GM19238 (cell line): Measurements from ENCODE around the gene ARF1.

ENCODE experiments used
- DNase-seq: peaks from one replicate; pipeline ENCODE4 v3.0.0; 2011; ENCODE audit warnings: low spot score; ENCODE audit not compliant: insufficient read length

The ARF1 gene

DNA sequence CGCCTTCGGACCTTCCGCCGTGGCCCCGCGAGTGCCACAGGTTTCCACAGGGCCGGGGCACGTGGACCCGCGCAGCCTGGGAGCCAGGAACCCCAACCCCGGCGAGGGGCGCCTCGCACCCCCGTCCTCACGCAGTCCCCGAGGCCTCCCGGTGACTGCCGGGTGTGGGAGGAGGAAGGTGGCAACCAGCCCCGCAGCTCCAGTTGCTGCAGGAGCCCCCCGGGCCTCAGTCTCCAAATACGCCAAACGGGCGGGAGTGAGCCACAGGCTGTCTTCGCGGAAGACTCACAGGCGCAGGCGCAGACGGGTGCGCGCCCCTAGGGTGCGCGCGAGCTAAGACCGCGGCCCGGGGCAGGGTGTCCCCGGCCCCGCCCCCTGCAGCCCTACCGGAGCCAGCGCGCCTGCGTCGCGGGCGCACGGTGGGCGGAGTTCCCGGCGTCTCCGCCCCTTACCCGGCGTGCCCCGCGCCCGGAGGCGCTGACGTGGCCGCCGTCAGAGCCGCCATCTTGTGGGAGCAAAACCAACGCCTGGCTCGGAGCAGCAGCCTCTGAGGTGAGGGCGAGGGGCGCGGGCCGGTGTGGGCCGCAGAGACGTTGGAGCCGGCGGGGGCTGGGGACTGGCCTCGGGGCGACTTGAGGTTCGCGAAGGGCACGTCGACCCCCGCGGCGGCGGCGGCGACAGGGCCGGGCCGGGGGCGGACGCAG, at the start of gene ARF1:
ARF1 (plus strand) TSS at position 495 of the 704 bp plus-strand sequence. CDS start 14,407 bp downstream, outside the sequence.
- DNase-seq = peak; percentile 99

DNA sequence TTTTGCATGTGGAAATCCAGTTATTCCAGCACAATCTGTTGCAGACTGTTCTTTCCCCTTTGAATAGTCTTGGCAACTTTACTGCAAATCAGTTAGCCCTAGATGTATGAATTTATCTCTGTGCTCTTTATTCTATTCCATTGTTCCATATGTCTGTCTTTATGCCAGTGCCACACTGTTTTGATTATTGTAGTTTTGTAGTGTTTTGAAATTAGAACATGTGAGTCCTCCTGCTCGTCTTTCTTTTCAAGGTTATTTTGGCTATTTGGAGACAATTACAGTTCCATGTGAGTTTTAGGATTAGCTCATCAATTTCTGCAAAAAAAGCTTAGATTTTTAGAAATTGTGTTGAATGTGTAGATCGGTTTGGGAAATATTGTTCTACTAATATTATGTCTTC, 49.1 kb upstream of the ARF1 start:
- DNase-seq = no peak

- no peak for DNase-seq
These were observed 47.3 kb upstream of the ARF1 start for GRCh38 chr1:228034954-228035837.

- no peak for DNase-seq
These were observed 46.7 kb upstream of the ARF1 start for GRCh38 chr1:228035844-228036243.

DNA sequence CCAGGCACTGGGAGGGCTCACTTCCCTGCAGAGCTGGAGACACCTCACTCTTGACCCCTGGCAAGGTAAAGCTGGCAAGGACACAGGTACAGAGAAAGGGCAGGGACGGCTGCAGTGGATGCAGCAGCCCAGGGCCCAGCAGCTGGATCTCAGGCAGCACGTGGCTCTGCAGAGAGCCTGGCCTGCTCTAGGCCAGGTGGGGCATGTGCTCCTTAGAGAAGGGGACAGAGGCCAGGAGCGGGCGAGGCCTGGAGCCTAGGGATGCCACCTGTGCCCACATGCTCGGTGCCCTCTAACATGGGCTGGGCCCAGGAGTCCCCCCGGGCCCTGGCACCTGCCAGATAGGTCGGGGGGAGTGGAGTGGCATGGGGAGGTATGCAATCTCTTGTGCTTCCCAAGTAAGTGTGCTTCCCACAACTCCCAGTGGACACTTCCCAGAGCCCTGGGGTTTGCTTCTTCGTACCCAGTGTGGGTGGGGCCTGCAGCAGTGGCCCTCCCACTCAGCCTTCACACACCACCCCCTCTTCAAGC, 45.7 kb upstream of the ARF1 start:
- DNase-seq = no peak

- DNase-seq = peak; percentile 54
These were observed 44.8 kb upstream of the ARF1 start for GRCh38 chr1:228037401-228038386.

GRCh38 chr1:228038387-228039005, 44.0 kb upstream of the ARF1 start:
- no peak for DNase-seq

GRCh38 chr1:228039006-228039903, 43.3 kb upstream of the ARF1 start:
- DNase-seq = no peak

GRCh38 chr1:228039986-228040385, 42.5 kb upstream of the ARF1 start:
- DNase-seq = no peak

DNA sequence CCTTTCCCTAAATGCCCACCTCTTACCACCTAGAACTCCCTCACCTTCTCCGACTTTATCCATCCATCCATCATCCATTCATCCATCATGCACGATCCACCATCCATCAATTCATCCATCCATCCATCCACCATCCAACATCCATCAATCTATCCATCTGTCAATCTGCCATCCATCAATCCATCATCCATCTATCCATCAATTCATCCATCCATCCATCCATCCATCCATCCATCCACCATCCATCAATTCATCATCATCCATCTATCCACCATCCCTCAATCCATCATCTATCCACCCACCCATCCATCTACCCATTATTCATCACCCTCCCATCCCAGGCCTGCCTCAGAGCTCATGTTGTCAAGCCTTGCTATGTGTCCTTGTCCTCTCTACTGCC, 41.2 kb upstream of the ARF1 start:
- no peak for DNase-seq

DNA sequence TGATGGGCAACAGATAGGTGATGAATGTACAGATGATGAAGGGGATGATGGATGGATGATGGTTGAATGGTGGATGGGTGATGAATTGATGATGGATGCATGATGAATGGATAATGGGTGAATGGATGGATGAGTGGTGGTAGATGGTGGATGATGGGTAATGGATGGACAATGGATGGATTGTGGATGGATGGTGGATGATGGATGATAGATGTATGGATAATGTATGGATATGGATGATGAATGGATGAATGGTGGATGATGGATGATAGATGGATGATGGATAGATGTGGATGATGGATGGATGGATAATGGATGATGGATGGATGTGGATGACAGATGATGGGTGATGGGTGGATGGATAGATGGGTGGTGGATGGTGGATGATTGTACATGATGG, 40.0 kb upstream of the ARF1 start:
- no peak for DNase-seq

DNA sequence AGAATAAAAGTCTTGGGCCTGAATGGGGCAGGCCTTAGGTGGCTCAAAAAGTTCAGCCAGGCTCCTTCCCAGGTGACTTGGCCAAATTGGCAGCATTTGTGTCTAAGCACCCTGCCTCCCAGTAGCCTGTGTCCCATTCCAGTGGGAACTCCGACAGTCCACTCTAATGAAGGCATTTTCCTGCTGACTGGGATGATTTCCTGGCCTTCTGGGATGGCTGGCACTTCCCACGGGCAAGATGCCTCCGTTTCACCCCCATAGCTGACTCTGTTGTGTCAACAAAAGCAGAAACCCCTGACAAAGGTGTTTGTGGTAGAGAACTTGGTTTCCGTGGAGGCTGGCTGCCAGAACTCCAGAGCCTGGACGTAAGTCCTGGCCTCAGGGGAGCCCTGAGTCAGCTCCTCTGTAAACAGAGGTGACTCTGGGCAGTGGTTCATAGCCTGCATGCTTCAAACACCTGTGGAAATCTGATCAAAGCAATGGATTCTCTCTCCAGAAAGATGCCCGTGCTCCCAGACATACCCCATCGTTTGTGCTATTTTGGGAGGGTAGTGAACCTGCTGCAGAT, 39.1 kb upstream of the ARF1 start:
- DNase-seq = no peak

DNA sequence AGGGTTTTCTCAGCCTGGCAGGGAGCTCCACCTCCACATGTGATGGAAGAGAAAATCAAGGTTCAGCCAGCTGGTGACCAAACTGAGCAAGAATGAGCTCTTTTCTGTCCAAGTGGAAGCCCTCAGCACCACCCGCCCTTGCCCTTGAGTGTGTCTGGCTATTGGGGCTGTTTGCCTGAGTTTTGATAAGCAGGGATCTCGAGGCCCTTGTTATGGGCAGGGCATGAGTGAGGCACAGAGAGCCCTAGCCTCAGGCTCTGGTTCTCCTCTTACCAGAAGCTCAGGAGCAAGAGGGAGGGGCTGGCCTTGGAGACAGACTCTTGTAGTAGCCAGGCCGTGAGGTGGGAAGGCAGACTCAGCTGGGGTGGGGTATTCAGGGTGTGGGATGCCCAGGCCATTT, 37.5 kb upstream of the ARF1 start:
- no peak for DNase-seq

GRCh38 chr1:228045405-228045804, 37.1 kb upstream of the ARF1 start:
- no peak for DNase-seq

GRCh38 chr1:228045871-228046270, 36.6 kb upstream of the ARF1 start:
- no peak for DNase-seq

- no peak for DNase-seq
These were observed 35.9 kb upstream of the ARF1 start for GRCh38 chr1:228046421-228047182.

- DNase-seq = no peak
These were observed 35.4 kb upstream of the ARF1 start for GRCh38 chr1:228047183-228047466.

GRCh38 chr1:228048120-228048519, 34.4 kb upstream of the ARF1 start:
- DNase-seq = no peak
